ENCODE measurements around the gene CA12. TPM values are rescaled to one million over a fixed set of nuclear protein-coding genes. Genes with fewer than 3 reads are reported as not detected.
A peak's percentile ranks its signal among the peaks of the same experiment; 100 is the strongest.

Gene CA12
- polyA plus RNA-seq, 3 donors, result not detected

DNA sequence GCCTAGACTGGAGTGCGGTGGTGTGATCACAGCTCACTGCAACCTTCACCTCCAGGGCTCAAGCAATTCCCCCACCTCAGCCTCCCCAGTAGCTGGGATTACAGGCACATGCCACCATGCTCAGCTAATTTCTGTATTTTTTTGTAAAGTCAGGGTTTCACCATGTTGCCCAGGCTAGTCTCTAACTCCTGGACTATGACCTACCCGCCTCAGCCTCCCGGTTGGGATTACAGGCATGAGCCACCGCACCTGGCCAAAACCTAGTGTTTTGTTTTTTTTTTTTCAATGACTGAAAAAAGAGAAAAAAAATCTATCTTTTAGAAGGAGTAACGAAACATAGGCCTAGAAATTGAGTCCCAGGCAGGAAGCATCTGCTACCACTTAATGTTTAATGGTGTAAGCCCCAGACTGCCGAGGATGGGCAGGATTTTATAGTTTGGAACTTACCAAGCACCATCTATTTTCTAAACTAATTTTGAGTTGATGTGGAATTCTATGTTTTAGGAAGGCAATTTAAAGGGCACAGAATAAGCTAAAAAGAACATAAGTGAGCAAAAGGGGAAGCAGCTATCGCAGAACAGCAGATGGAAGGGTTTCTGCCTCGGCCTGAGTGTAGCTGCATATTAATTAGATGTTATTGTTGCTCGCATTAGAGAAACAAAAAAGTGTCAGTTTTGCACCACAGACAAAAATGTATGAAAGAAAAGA lies 24.2 kb upstream of the CA12 start:
- Histone ChIP-seq H3K9me3 (replicated peaks in 1 of 2; ENCODE audit: control insufficient read depth in 1 of 2, insufficient read depth in 1 of 2, low read length in 2 of 2) (no peaks in the 10 kb centered on the region), H3K79me2 (ENCODE audit: insufficient read depth, low read length) (no peaks in the 10 kb centered on the region), H2AFZ (ENCODE audit: insufficient read depth, low read depth, low read length, poor library complexity, severe bottlenecking) (no peak overlapping the region), H3K9ac (ENCODE audit: insufficient read depth, low read length, poor library complexity, severe bottlenecking) (no peak overlapping the region), H3K4me3 (replicated peaks in 1 of 3; ENCODE audit: low read depth in 2 of 3, low read length in 3 of 3) (no peak overlapping the region), H3K36me3 (replicated peaks in 1 of 2; ENCODE audit: control insufficient read depth in 1 of 2, insufficient read depth in 2 of 2, low read length in 2 of 2) (no peaks in the 10 kb centered on the region), H4K20me1 (ENCODE audit: insufficient read depth, low read length) (no peaks in the 10 kb centered on the region), H3K4me2 (replicated peaks; ENCODE audit: extremely low read depth, low read length, poor library complexity, severe bottlenecking) (no peak overlapping the region), H3K27ac (ENCODE audit: low read depth in 1 of 2, low read length in 2 of 2) (no peak overlapping the region), H3K4me1 (ENCODE audit: control insufficient read depth in 1 of 2, insufficient read depth in 2 of 2, low read length in 2 of 2) (peaks cover 11 to 22% of the 10 kb centered on the region in 2 donors), H3K27me3 (ENCODE audit: control insufficient read depth in 2 of 2, insufficient read depth in 2 of 2, low read length in 2 of 2) (no peaks in the 10 kb centered on the region)
- H3K4me1 Mint-ChIP-seq, result peaks cover 32% of the 10 kb centered on the region
- H3K27me3 Mint-ChIP-seq (ENCODE audit: low read depth in 3 of 3), result peaks cover 0 to 2% (median 0%) of the 10 kb centered on the region in 3 donors
- H3K36me3 Mint-ChIP-seq, result no peaks in the 10 kb centered on the region
- 0% methylated on average over 2 of the region's 9 CpGs for WGBS (ENCODE audit: insufficient coverage)
- intact Hi-C loops (cut with micrococcal nuclease), result no loop called here
- peak in 1 of 3 donors; percentile 17 for DNase-seq
- TF ChIP-seq, protein P1, sequence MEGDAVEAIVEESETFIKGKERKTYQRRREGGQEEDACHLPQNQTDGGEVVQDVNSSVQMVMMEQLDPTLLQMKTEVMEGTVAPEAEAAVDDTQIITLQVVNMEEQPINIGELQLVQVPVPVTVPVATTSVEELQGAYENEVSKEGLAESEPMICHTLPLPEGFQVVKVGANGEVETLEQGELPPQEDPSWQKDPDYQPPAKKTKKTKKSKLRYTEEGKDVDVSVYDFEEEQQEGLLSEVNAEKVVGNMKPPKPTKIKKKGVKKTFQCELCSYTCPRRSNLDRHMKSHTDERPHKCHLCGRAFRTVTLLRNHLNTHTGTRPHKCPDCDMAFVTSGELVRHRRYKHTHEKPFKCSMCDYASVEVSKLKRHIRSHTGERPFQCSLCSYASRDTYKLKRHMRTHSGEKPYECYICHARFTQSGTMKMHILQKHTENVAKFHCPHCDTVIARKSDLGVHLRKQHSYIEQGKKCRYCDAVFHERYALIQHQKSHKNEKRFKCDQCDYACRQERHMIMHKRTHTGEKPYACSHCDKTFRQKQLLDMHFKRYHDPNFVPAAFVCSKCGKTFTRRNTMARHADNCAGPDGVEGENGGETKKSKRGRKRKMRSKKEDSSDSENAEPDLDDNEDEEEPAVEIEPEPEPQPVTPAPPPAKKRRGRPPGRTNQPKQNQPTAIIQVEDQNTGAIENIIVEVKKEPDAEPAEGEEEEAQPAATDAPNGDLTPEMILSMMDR (IDR thresholded peaks at IDR 0.05), result no peak
- H3K27ac Mint-ChIP-seq, result peak overlapping the region in 3 of 7 donors; percentile 6 to 82 (median 62)
- peak overlapping the region in 1 of 2 donors; percentile 70 for H3K4me3 Mint-ChIP-seq
- H3K9me3 Mint-ChIP-seq, result peaks cover 0 to 2% (median 0%) of the 10 kb centered on the region in 7 donors

- Histone ChIP-seq H3K27ac (ENCODE audit: low read depth in 1 of 2, low read length in 2 of 2) (peak overlapping the region in 1 of 2 donors; percentile 43), H3K36me3 (replicated peaks in 1 of 2; ENCODE audit: control insufficient read depth in 1 of 2, insufficient read depth in 2 of 2, low read length in 2 of 2) (no peaks in the 10 kb centered on the region), H3K4me2 (replicated peaks; ENCODE audit: extremely low read depth, low read length, poor library complexity, severe bottlenecking) (peak overlapping the region; percentile 37), H3K4me1 (ENCODE audit: control insufficient read depth in 1 of 2, insufficient read depth in 2 of 2, low read length in 2 of 2) (peaks cover 11 to 22% of the 10 kb centered on the region in 2 donors), H2AFZ (ENCODE audit: insufficient read depth, low read depth, low read length, poor library complexity, severe bottlenecking) (peak overlapping the region; percentile 39), H3K27me3 (ENCODE audit: control insufficient read depth in 2 of 2, insufficient read depth in 2 of 2, low read length in 2 of 2) (no peaks in the 10 kb centered on the region), H3K9ac (ENCODE audit: insufficient read depth, low read length, poor library complexity, severe bottlenecking) (no peak overlapping the region), H4K20me1 (ENCODE audit: insufficient read depth, low read length) (no peaks in the 10 kb centered on the region), H3K4me3 (replicated peaks in 1 of 3; ENCODE audit: low read depth in 2 of 3, low read length in 3 of 3) (peak overlapping the region in 1 of 3 experiments; percentile 18), H3K9me3 (replicated peaks in 1 of 2; ENCODE audit: control insufficient read depth in 1 of 2, insufficient read depth in 1 of 2, low read length in 2 of 2) (no peaks in the 10 kb centered on the region), H3K79me2 (ENCODE audit: insufficient read depth, low read length) (no peaks in the 10 kb centered on the region)
- no CpG with 5 or more reads among the region's 5 CpGs for WGBS (ENCODE audit: insufficient coverage)
- H3K27me3 Mint-ChIP-seq (ENCODE audit: low read depth in 3 of 3), result peaks cover 0 to 2% (median 0%) of the 10 kb centered on the region in 3 donors
- H3K4me1 Mint-ChIP-seq, result peaks cover 32% of the 10 kb centered on the region
- no peak for DNase-seq
- peak overlapping the region in 3 of 7 donors; percentile 6 to 63 (median 34) for H3K27ac Mint-ChIP-seq
- peaks cover 0 to 2% (median 0%) of the 10 kb centered on the region in 7 donors for H3K9me3 Mint-ChIP-seq
- intact Hi-C loops (cut with micrococcal nuclease), result no loop called here
- TF ChIP-seq, protein P1 (IDR thresholded peaks at IDR 0.05), result no peak
- H3K4me3 Mint-ChIP-seq, result no peak overlapping the region
- H3K36me3 Mint-ChIP-seq, result no peaks in the 10 kb centered on the region
Measured at GRCh38 chr15:63405159-63405558, 23.5 kb upstream of the CA12 start.

Measured in CD14-positive monocyte (primary cell).